Stimulated activated CD4-positive, alpha-beta T cell treated with anti-CD3 and anti-CD28 coated beads, Interleukin-2, amount 100 ng/mL, for 48 hours (primary cell): Measurements from ENCODE around the gene STYXL2.

Experiments used
- DNase-seq, 2 donors: peaks; one replicate each; pipeline ENCODE4 v3.0.0-alpha.2; 2020

STYXL2 gene

DNA sequence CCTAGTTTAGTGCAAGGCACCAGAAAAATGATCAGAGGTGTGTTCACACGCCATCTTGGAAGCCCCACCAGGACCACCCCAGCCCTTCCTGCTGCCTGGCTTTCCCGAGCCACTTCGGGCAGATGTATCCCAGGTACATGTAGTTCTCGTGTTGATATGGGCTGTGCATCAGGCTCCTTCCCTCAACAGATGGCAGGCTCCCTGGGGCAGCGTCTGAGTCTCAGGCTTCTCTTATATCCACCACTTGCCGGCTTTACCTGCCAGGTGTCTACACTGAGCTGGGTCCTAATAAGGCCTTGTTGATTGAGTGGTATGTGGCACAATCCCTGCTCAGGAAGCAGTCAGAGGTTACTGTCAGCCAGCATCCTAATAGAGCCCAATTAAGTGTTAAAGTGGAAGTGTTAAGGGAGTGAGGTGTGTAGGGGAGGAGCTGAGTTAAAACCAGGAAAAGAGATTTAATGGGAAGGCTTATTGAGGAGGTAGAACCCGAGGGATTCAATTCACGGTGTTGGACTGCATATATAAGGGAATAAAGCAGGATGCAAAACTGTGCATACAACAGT lies 12.2 kb upstream of the STYXL2 start:
- no peak for DNase-seq

DNA sequence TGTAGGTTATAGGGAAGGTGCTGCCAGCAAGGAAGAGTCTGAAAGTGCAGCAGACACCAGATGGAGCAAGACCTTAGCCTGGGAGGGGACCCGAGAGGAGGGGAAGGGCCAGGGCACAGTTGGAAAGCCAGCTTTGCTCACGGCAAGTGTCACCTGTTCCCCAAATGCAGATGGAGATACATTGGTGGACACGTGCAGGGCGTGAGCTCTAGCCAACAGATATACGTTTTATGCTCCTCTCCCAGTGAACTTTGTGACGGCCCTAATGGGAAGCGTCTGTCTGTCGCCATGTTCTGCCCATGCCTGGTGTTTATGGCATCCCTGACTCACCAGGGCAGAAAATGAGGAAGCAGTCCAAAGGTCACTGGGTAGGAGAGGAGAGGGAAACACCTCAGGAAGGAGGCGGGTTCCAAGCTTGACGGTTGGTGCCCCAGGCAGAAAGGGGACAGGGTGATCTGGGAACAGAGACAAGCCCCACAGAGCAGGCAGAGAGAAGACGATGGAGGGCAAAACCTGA lies 11.3 kb upstream of the STYXL2 start:
- DNase-seq: no peak

DNA sequence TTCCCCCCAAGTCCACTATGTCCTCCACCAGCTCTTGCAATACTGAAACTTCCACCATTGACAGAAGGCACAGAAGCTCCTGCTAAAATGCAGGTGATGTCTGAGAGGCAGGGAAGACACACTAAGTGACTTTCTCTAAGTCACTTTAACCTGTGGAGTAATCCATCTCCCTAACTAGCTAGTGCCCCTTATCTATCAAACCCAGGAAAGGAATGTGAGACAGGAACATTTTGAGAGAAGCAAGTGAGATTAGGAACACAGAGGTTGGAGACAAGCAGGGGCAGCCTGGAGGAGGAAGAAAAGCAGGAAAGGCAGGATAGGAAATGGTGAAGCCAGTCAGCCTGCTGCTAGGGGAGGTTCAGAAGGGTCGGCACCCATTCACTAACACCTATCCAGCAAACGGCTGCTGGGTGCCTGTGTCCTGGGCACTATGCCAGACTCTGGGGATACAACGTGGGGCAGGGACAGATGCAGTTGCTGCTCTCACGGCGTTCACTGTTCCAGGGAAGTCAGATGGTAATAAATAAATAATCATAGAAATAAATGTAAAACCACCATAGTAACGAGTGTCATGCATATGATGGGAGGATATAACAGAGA lies 10.7 kb upstream of the STYXL2 start:
- no peak for DNase-seq

DNA sequence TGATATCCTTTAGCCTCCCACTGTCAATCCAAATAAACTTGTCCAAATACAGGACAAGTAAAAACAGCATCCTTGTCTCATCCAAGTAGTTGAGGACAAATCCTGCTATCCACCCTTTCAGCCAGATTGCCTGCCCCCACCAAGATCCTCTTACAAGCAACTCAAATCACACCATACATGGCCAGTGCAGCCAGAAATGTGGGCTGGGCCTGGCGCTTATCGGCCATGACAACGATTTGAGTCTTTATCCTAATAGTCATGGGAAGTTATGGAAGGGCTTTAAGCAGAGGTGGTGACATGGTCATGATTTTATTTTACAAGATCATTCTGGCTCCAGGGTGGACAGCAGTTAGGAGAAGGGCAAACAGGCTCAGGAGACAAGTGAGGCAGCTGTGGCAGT lies 10.0 kb upstream of the STYXL2 start:
- DNase-seq: no peak

DNA sequence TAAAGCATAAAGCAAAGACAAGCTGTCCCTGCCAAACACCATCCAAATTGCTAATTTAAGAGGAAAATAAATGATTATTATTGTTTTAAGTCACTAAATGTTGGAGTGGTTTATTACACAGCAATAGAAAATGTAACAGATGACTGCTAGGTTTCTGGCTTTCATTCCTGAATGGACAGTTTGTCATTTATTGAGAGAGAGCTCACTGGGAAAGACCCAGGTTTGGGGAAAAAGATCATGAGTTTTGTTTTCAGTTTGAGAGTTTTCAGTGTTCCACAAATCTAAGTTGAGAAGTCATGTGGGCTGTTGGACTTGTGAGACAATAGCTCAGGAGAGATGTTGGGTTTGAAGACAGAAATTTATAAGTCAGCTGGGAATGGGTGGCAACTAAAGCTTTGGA lies 9.1 kb upstream of the STYXL2 start:
- DNase-seq: no peak

DNA sequence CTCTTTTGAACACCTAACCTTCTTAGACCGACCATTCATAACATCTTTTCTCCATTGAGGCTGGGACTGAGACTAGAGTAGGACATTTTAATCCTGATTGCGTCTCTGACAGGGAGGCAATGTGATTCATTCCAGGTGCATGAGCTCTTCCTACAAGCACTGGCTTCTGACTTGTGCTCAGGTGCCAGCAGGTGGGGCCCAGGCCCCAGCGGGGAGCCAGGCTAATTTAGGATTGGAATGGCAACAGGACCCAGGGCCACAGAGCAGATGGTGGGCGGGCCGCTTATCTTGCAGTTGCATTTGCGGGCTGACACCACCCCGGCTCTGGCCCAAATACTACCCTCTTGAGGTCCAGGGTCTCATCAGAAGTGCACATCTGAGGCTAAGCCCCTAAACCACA lies 7.8 kb upstream of the STYXL2 start:
- no peak for DNase-seq

DNA sequence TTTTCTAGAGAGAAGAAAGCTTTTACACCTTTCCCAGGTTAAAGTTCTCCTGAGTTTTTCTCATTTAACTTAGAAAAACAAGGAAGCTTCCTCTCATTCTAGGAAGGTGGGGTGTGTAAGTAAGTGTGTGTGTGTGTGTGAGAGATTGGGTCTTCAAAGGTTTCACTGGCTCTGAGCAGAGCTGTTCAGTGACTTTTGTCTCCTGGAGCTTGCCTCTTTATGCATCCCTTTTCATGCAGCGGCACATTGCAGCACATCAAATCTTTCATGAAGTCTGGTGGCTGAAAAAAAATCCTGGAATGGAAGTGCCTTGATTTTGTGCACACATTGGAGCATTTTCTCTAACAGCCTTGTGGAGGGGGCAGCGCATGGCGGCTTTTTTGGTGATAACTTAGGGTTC lies 7.1 kb upstream of the STYXL2 start:
- no peak for DNase-seq

DNA sequence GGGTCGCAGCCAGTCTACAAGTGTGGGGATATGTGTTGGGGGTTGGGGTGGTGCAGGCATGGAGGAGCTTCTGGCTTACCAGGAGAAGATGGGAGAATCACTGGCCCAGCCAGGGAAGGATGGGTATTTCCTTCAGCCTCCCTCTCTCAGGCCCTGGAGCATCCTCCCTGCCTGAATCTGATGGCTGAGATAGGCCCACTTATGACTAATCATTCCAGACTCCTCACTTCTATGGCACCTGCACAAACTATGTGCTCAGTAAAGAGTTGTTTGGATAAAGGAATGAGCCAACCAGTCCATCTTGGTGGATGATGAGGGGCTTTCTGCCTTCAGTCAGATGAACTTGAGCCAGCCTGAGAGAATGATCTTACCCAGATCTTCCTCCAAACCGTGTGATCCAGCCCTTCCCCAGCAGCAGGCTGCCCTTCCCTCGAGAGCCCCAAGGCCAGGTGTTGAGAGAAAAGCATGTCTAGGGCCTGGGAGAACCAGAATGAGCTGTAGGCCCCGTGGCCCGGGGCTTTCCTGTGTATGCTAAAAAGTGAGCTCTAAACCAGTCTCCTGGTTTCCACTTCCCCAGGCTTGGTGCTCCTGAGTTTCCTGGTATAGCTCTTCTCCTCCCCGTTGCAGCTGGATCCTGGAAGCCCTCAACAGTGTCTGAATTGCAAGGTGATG lies 5.0 kb upstream of the STYXL2 start:
- no peak for DNase-seq

DNA sequence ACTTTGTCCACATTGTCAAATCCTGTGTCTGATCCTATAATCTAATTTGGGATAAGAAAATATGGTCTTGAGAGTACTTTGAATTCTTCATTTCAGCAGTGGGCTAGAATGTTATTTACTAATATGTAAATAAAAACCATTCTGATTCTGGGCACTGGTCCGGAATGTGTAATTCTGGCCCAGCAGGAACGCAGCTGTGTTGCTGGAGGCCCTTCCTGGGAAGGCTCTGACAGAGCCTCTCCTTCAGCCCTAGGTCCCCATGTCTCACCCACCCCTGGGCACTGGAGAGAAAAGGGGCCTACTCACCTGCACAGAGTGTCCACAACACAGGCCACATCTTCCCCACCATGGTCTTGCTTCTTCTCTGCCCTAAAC lies 3.9 kb upstream of the STYXL2 start:
- no peak for DNase-seq

DNA sequence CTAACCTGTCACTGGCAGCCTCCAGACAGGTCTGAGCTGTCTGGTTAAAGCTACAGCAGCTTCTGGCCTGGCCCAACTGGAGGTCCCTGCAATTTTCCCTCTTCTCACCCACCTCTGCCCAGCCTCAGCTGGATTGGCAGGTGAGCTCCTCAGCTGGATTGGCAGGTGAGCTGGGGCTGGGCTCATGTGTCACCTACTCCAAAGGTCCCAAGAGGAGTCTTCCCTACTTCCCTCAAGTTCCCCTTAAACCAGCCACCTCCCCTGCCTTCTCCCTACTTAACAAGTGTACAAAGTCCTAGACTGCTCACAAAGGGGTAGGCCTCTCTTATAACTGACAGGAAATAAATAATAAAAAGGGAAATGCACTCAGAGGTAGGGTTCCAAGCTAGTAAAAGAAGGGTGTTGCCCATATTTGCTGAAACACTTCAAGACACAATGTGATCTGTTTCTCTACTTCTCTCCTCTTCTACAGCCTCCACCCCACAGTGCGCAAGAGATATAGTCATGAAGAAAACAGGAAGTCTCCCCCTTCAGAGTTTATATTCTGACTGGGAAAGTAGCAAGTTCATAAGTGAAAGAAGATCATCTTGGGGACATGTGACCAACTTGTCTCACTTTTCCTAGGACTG lies 3.4 kb upstream of the STYXL2 start, which contains the start of gene GPA33:
Gene GPA33 (minus strand): TSS at position 64 of the 629 bp plus-strand sequence. CDS start 90 bp downstream, outside the sequence.
- no peak for DNase-seq

DNA sequence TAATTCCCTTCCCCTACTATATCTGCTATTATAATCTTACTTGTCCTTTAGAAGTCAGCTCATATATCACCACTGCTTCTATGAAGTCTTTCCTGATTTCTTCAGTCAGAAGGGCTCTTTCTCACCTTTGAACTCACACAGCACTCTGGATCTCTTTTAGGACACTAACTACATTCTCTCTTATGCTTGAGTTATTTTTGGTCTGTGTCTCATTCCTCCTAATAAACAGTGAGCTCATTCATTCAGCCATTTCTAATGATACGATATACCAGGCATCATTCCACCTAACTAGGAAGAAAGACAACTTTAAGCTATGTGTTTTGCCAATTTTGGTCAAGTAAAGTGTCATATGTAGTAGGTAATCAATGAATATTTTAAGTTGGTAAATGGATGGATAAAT lies 1.2 kb upstream of the STYXL2 start:
- DNase-seq: no peak

DNA sequence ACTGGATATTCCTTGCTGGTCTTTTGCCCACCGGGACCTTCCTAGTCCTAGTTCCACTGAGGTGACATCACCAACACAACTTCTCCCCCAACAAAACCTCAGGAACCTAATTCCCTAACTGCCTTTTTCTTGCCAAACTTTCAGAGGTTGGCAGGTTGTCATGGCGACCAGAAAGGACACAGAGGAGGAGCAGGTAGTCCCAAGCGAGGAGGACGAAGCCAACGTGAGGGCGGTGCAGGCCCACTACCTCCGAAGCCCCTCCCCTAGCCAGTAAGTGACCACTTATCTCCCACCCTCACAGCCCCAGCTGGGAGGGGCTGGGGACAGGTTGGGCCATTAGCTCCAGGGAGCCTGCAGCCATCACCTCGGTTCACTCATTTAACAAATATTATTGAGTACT lies 815 bp downstream of the STYXL2 start:
- no peak for DNase-seq

DNA sequence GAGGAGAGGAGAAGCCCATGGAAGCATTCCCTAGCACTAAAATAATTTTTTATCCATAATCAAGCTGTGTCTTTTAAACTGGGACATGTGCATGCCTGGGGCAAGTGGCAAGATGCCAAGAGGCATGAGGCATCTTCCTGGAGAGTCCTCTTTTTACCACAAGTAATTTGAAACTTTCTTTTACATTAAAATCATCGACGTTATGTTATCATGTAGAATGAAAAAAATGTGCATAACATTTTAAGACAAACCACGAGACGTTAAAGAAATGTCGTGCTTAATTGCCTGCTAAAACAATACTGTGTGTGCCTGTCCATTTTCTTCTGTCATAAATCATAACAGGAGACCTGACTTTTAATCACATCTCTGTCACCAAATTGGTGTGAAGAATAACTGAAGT lies 1.5 kb downstream of the STYXL2 start:
- DNase-seq: no peak

DNA sequence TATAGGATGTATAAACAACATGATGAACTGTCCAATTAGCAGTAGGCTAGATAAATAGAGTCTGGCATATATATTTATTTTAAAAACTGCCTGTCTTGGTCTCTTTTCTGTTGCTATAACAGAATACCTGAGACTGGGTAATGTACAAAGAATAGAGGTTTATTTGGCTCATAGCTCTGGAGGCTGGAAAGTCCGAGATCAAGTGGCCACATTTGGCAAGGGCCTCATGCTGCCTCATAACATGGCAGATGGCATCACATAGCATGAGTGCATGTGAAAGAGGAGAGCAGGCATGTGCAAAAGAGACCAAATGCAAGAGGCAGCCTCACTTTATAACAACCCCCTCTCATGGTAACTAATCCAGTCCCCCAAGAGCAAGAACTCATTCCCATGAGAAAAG lies 6.0 kb downstream of the STYXL2 start:
- no peak for DNase-seq

DNA sequence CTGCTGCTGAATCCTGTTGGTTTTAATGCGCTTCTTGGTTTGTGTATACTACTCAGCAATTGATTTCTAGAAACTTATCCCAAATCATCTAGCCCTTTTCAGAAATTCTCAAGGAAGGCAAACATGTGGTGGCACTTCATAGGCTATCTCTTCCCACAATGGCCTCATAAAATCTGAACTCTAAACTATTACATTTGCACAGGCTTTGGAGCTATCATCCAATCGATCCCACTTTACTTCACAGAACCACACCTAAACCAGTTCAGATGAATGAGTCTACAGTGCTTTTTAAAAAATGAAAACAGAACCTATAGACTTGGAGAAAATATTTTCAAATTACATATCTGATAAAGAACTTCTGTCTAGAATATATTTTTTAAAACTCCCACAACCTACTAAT lies 6.9 kb downstream of the STYXL2 start:
- no peak for DNase-seq

DNA sequence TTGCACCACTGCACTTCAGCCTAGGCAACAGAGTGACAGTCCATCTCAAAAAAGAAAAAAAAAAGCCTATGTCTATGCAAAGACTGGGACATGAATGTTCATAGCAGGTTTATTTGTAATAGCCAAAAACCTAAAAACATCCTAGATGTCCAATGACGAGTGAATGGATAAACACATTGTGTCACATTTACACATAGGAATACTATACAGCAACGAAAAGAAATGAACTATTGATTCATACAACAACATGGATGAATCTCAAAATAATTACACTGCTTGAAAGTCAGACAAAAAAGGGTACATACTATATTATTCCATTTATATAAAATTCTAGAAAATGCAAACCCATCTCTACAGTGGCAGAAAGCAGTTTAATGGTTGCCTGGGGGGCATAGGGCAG lies 7.9 kb downstream of the STYXL2 start:
- DNase-seq: no peak

DNA sequence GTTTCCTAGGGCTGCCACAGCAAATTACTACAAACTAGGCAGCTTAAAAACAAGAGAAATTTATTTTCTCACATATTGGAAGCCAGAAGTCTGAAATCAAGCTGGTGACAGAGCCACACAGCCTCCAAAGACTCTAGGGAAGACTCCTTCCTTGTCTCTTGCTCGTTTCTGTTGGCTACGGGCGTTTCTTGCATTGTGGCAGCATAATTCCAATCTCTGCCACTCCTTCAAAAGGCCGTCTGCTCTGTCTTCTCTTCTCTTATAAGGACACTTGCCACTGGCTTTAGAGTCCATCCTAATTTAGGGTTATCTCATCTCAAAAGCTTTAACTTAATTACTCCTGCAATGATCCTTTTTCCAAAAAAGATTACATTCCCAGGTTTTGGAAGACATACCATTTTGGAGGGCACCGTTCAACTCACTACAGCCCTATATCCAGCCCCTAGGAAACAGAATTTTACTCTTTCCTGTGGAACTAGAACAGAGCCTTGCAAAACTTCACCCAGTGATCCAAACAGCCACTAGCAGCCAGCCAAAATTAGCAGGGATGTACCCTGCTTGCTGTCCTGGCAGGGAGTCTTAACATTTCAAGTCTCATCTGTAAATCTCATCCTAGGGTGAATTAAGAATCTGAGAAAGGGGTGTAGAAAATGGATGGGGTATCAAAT lies 9.2 kb downstream of the STYXL2 start:
- DNase-seq: no peak

DNA sequence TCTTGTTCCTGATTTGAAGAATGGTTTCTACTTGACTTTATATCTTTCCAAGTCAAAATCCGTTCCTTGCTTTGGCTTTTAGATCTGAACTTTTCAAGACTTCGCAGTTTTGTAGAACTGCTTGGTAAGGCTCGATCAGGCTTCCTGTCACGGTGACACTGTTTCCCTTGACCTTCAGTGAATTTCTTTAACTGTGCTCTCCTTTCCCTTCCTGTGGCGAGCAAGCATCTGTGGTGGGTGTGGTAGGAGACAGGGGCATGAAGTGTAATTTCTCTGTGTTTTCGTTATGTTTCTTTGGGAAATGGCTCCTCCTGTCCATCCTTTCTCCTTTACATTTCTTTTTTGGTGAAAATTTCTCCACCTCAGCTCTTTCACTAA lies 10.4 kb downstream of the STYXL2 start:
- DNase-seq: no peak

DNA sequence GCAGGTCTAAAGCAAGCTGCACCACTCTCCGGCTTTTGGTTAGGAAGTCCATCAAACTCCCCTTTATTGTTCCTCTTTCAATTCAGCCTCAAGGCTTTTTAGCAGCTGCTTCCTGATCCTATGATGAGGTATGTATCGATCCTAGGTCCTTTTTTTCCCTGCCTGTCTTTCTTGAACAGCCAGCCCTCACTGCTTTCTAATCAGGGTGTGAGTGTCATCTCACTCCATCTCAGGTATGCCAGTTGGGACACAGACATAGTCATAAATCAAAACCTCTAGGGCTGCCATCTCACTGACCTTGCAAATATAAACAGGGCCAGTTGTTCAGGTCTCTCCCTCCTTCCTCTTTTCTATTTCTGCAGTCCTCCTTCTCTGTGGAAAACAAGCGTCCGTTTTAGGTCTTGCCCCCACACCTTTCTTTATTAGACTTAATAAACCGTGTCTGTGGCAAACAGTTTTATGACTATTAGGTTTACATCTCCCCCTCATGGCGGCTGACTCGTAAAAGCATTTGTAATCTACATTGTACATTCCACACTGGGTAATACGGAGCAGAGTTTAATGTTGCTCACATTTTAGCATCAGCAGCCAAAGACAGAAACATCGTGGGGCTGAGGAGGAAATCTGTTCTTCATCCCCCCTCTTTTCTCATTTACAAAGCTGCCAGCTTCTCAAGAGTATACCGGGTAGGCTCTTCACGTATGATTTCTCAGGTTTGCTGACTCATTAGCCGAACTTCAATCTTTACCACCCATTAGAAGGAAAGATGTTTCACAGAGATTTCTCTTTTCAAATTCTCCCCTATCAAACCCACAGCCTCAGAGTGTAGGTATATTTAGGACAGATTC lies 11.6 kb downstream of the STYXL2 start:
- DNase-seq: no peak

DNA sequence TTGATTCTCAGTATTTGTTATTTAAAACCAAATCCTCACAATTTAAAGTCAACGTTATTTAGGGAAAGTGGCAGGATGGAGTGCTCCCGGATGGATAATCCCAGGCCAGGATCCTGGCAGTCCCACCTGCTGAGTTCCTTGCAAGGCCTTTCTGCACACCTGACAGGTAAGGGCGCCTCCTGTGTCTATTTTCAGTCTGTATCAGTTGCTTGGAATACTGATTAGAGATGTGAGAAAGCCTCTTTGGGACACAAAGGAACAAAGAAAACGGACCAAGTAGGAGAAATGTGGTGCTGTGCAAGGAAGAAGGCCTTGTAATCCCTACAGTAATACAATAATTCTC lies 12.2 kb downstream of the STYXL2 start:
- no peak for DNase-seq

DNA sequence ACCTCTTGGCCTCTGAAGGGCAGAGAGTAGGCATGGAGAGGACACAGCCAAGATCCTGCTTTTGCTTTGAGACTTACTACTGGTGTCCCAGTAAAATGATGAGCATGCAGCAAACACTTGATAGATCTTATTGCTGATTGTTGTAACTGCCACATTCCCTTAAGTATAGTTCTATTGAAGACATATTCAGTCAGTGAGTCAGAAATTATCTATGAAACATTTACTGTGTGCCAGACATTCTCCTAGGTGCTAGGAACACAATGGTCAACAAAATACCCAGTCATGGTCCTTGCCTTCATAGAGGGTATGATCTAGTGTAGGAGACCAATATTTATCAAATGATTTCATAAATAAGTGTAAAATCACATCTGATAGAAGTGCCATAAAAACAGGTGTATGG lies 13.6 kb downstream of the STYXL2 start:
- DNase-seq: no peak

DNA sequence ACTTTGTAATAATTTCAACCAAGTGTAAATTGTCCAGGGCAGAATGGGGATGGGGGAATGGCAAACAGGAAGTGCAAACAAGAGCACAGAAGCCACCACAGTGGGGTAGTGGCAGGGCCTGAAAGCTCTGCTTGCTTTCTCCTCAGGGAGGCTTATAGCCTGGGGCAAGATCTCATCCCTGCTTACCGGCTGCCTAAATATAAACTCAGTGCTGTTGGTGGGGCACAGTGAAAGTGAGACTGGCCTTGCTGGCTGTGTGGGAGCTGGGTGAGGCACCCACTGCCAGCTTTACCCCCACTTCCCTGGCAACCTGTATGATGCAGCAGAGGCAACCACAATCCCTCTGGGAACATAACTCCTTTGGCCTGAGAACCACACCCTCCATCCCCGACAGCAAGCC lies 15.2 kb downstream of the STYXL2 start:
- no peak for DNase-seq

DNA sequence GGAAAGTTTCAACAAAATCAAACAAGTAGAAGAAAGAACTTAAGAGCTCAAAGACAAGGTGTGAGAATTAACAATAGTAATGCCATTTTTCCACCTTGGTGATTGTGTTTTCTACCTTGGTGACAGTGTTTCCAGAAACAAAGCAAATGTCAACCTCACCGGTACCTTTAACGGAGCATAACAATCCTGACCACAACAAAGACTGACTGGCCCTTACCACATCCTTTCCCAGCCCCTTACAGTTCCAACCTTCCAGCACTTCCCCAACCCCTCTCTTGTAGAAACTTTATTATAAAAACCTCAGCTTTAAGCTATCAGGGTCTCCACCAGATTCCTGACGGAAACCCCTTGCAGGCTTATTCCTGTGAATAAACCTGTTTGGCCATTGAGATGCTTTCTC lies 16.7 kb downstream of the STYXL2 start:
- no peak for DNase-seq
